K562 (cell line): ENCODE results near the gene HOXA2. TPM values are rescaled to one million over a fixed set of nuclear protein-coding genes. Genes with fewer than 3 reads are reported as not detected.

ENCODE experiments used
- ATAC-seq: fragments of 200-7000 bp; cut with Tn5 transposase; 3 replicates; pipeline ENCODE4 v1.9.1; 2020; ENCODE audit warnings: moderate library complexity
- BruUV-seq: library from RNA; stranded (reverse); fragments of 400-500 nt; replicated peaks from 2 replicates; lab custom pipeline; 2021; lab: Mats Ljungman, UMichigan
- CTCF ChIA-PET: fragments of 300-600 bp; formaldehyde crosslinking; extraction: SDS; loops from one replicate; lab custom pipeline; 2021; ENCODE audit warnings: low intra/inter-chr PET ratio; lab: Yijun Ruan, JAX
- POLR2A ChIA-PET: fragments of 300-600, 350-650 bp; sonication (Branson Sonifier 250); formaldehyde crosslinking; extraction: SDS; loops from one replicate; lab custom pipeline; 2021; ENCODE audit warnings: antibody characterized with exemption, inconsistent platforms; lab: Yijun Ruan, JAX
- DNase-seq, 4 experiments: peaks; one replicate each; pipeline versions ENCODE4 v3.0.0 to v3.0.0-alpha.2; 2011 to 2018; ENCODE audit warnings: low spot score in 3 of 4, mixed read lengths in 3 of 4; ENCODE audit errors: extremely low read depth in 1 of 4
- FAIRE-seq: peaks from 2 replicates; lab custom pipeline; 2011; peaks lifted over from hg19 to GRCh38; lab: Jason Lieb, UNC
- H2AFZ ChIP-seq: 2 replicates; pipeline ENCODE4 v1.6.0; 2011; ENCODE audit warnings: low read depth, low read length, control low read depth, inconsistent platforms
- H3K27ac ChIP-seq: fragments of 200-600 bp; 3 replicates; pipeline ENCODE4 v1.8.0; 2011; ENCODE audit warnings: low read depth, mild to moderate bottlenecking, control low read depth, inconsistent platforms, low read length, moderate library complexity, mixed read lengths; ENCODE audit errors: extremely low read depth
- H3K27me3 ChIP-seq, 2 experiments: fragments of 300-600 bp in 1 of 2; 2 replicates in 1 of 2; 3 replicates in 1 of 2; pipeline versions ENCODE4 v1.6.0 to v1.8.0; 2011; ENCODE audit warnings: inconsistent platforms in 2 of 2, low read length in 2 of 2, mild to moderate bottlenecking in 1 of 2, mixed read lengths in 1 of 2, moderate library complexity in 1 of 2; ENCODE audit not compliant: control insufficient read depth in 2 of 2, insufficient read depth in 2 of 2
- H3K36me3 ChIP-seq: fragments of 300-600 bp; 3 replicates; pipeline ENCODE4 v1.8.0; 2011; ENCODE audit warnings: mild to moderate bottlenecking, low read length, inconsistent platforms; ENCODE audit not compliant: control insufficient read depth, insufficient read depth
- H3K4me1 ChIP-seq, 2 experiments: fragments of 200-600 bp in 1 of 2; replicated peaks in 1 of 2; 2 replicates in 1 of 2; 3 replicates in 1 of 2; pipeline versions ENCODE4 v1.5.1 to v1.8.0; 2011; ENCODE audit warnings: inconsistent platforms in 2 of 2, low read length in 2 of 2, mild to moderate bottlenecking in 1 of 2, mixed read lengths in 1 of 2, moderate library complexity in 1 of 2; ENCODE audit not compliant: control insufficient read depth in 2 of 2, insufficient read depth in 2 of 2
- H3K4me2 ChIP-seq: 2 replicates; pipeline ENCODE4 v1.6.1; 2011; ENCODE audit warnings: low read length, control low read depth, inconsistent platforms, mixed read lengths; ENCODE audit not compliant: insufficient read depth
- H3K4me3 ChIP-seq: fragments of 200-600 bp; sonication (generic), shearing (Covaris generic); 2 replicates; pipeline ENCODE4 v1.5.1; 2016; ENCODE audit warnings: control low read depth, inconsistent platforms
- H3K79me2 ChIP-seq: fragments of 200-600 bp; 3 replicates; pipeline ENCODE4 v1.8.0; 2011; ENCODE audit warnings: low read length, inconsistent platforms; ENCODE audit not compliant: control insufficient read depth, insufficient read depth
- H3K9ac ChIP-seq, 2 experiments: 2 replicates each; pipeline versions ENCODE4 v1.6.0 to v1.6.1; 2011; ENCODE audit warnings: low read depth in 2 of 2, low read length in 2 of 2, control low read depth in 1 of 2, inconsistent platforms in 1 of 2, mild to moderate bottlenecking in 1 of 2, mixed read lengths in 1 of 2; ENCODE audit not compliant: insufficient read depth in 1 of 2
- H3K9me1 ChIP-seq: one replicate; pipeline ENCODE4 v1.6.0; 2011; ENCODE audit warnings: inconsistent platforms, mild to moderate bottlenecking, low read length, moderate library complexity; ENCODE audit not compliant: control insufficient read depth, insufficient read depth
- H3K9me3 ChIP-seq: replicated peaks from 2 replicates; pipeline ENCODE4 v1.5.1; 2011; ENCODE audit warnings: low read depth, low read length, inconsistent platforms; ENCODE audit not compliant: control insufficient read depth, insufficient read depth
- H4K20me1 ChIP-seq: replicated peaks from 2 replicates; pipeline ENCODE4 v1.6.1; 2011; ENCODE audit warnings: low read length, inconsistent platforms, mixed read lengths; ENCODE audit not compliant: control insufficient read depth, insufficient read depth
- CEBPG ChIP-seq, 3 experiments: fragments of 200-800 bp in 1 of 3; sonication (Bioruptor generic) in 1 of 3; sonication (generic) in 1 of 3; formaldehyde crosslinking in 1 of 3; IDR thresholded peaks in 2 of 3; conservative IDR thresholded peaks in 1 of 3; 2 replicates each; pipeline versions ENCODE4 v1.6.1 to v1.8.0; 2016 to 2022; ENCODE audit warnings: missing compliant biosample characterization in 2 of 3, missing genetic modification characterization in 2 of 3, mild to moderate bottlenecking in 1 of 3, missing genetic modification reagents in 1 of 3
- CXXC5 ChIP-seq: fragments of 250-450 bp; sonication (Bioruptor Pico); IDR thresholded peaks from 2 replicates; pipeline ENCODE4 v1.8.0; 2022; ENCODE audit warnings: inconsistent platforms, mild to moderate bottlenecking, moderate library complexity
- EP300 ChIP-seq: IDR thresholded peaks from 2 replicates; pipeline ENCODE4 v1.6.1; 2012; ENCODE audit warnings: low read length, improper control_type of control experiment
- ETV1 ChIP-seq: fragments of 450-650 bp; conservative IDR thresholded peaks from 2 replicates; pipeline ENCODE4 v1.6.1; 2016; ENCODE audit warnings: missing genetic modification characterization, control low read depth, low read depth, missing compliant biosample characterization
- FOXA3 ChIP-seq, 2 experiments: fragments of 450-650 bp in 1 of 2; sonication (generic) in 1 of 2; formaldehyde crosslinking; IDR thresholded peaks in 1 of 2; conservative IDR thresholded peaks in 1 of 2; 2 replicates each; pipeline versions ENCODE4 v1.4.0 to v1.8.0; 2020 to 2022; ENCODE audit warnings: mild to moderate bottlenecking in 2 of 2, missing genetic modification reagents in 1 of 2
- HDAC2 ChIP-seq: fragments of 450-650 bp; IDR thresholded peaks from 2 replicates; pipeline ENCODE4 v1.6.1; 2016; ENCODE audit warnings: mild to moderate bottlenecking
- HDAC3 ChIP-seq: fragments of 450-650 bp; IDR thresholded peaks from 2 replicates; pipeline ENCODE4 v1.6.1; 2018; ENCODE audit warnings: borderline replicate concordance, mild to moderate bottlenecking, moderate library complexity; ENCODE audit not compliant: partially characterized antibody
- HNRNPLL ChIP-seq: fragments of 200-400 bp; formaldehyde crosslinking; IDR thresholded peaks from 2 replicates; pipeline ENCODE4 v1.6.1; 2017; ENCODE audit warnings: low read length, low read depth, mild to moderate bottlenecking; ENCODE audit not compliant: poor library complexity, severe bottlenecking
- KDM5B ChIP-seq: fragments of 200-600 bp; sonication (generic); IDR thresholded peaks from 2 replicates; pipeline ENCODE4 v1.6.1; 2012; ENCODE audit warnings: low read depth, mild to moderate bottlenecking, moderate library complexity, low read length, control low read depth, inconsistent platforms; ENCODE audit not compliant: insufficient replicate concordance
- LEF1 ChIP-seq: fragments of 450-650 bp; IDR thresholded peaks from 2 replicates; pipeline ENCODE4 v1.6.1; 2016; ENCODE audit warnings: mild to moderate bottlenecking
- MAFK ChIP-seq: IDR thresholded peaks from 2 replicates; pipeline ENCODE4 v1.6.1; 2011; ENCODE audit warnings: low read length, improper control_type of control experiment
- PCBP2 ChIP-seq: fragments of 200-400 bp; formaldehyde crosslinking; IDR thresholded peaks from 2 replicates; pipeline ENCODE4 v1.6.1; 2018; ENCODE audit warnings: low read length, low read depth, mild to moderate bottlenecking, moderate library complexity; ENCODE audit not compliant: poor library complexity, severe bottlenecking
- POLR2AphosphoS2 ChIP-seq: IDR thresholded peaks from 2 replicates; pipeline ENCODE4 v1.6.1; 2012; ENCODE audit warnings: low read length, improper control_type of control experiment
- THRA ChIP-seq: fragments of 450-650 bp; IDR thresholded peaks from 2 replicates; pipeline ENCODE4 v1.6.1; 2017; ENCODE audit warnings: mild to moderate bottlenecking, moderate library complexity
- ZFP36 ChIP-seq: fragments of 150-350 bp; IDR thresholded peaks from 2 replicates; pipeline ENCODE4 v1.6.1; 2018; ENCODE audit warnings: low read length, low read depth; ENCODE audit not compliant: partially characterized antibody
- ZNF655 ChIP-seq: fragments of 250-450 bp; sonication (Bioruptor Pico); IDR thresholded peaks from 2 replicates; pipeline ENCODE4 v1.5.0; 2021
- WGBS: fragments of 100-300 bp; shearing (Covaris generic); methylation state at CpG from one replicate; pipeline ENCODE4 v1.1.6; 2016; ENCODE audit warnings: low coverage, mixed read lengths; ENCODE audit not compliant: insufficient coverage; ENCODE audit errors: missing lambda C conversion rate; 5-methylcytosine and 5-hydroxymethylcytosine counted together
- in situ Hi-C: fragments of 300-500 bp; cut with MboI; formaldehyde crosslinking; loops from 4 replicates; pipeline ENCODE4 v1.15.0; 2018; ENCODE audit warnings: inconsistent platforms, mixed read lengths
- intact Hi-C: fragments of 100-400 bp; cut with micrococcal nuclease; formaldehyde crosslinking; loops from 2 replicates; pipeline ENCODE4 v1.14.2; 2022
- polyA plus RNA-seq, 8 experiments: library from polyadenylated mRNA; depleted of rRNA in 4 of 8; stranded (reverse) in 5 of 8; unstranded in 3 of 8; fragments of >200 nt; fragmentation: Nextera tagmentation in 2 of 8; fragmentation: Illumina TruSeq in 1 of 8; extraction: Ambion mirVana in 2 of 8; extraction: Trizol in 1 of 8; gene quantifications; 2 replicates each; pipeline versions ENCODE4 v1.2.1 to v1.2.3, GENCODE V29; 2011 to 2014; ENCODE audit warnings: inconsistent platforms in 1 of 8, missing spikeins in 1 of 8
- total RNA-seq, 7 experiments: library from RNA; depleted of rRNA in 6 of 7; stranded (reverse); fragments of >200 nt in 6 of 7; fragmentation: Illumina TruSeq in 2 of 7; extraction: Trizol in 2 of 7; gene quantifications; 2 replicates each; pipeline versions ENCODE4 v1.2.1 to v1.2.3, GENCODE V29; 2011 to 2021; ENCODE audit warnings: low replicate concordance in 1 of 7
- TF ChIP-seq, protein P1 (sequence below): fragments of 450-650 bp; IDR thresholded peaks from 2 replicates; pipeline ENCODE4 v1.6.1; 2016

HOXA2 gene
- total and polyA plus RNA-seq, 9 of the 15 experiments (the other 6 are each of a cell fraction or from before 2014, with no cell fraction given) = 0.04 TPM; not detected in 8

GRCh38 chr7:27112955-27113949, 10.8 kb upstream of the HOXA2 start:
- ATAC-seq (peak; percentile 92), FAIRE-seq (peak; percentile 35), DNase-seq (peak in 2 of 4 experiments; percentile 59 to 63)
- H3K9ac ChIP-seq = no peak overlapping the region
- in situ Hi-C loops (no loop called here), intact Hi-C loops (no loop called here)
- no peak overlapping the region for H3K27ac ChIP-seq
- 0 out of 2 replicates have a peak, but pooled peaks cover 6% of the 10 kb centered on the region for H4K20me1 ChIP-seq
- H2AFZ ChIP-seq = no peak overlapping the region
- POLR2A ChIA-PET = no interaction called here
- CTCF ChIA-PET = no interaction called here
- no peak overlapping the region for H3K4me2 ChIP-seq
- no TSS peak for BruUV-seq
- no peak overlapping the region for H3K4me3 ChIP-seq
- WGBS = 16% methylated on average over 37 of the region's 57 CpGs
- no peaks in the 10 kb centered on the region for H3K79me2 ChIP-seq
- H3K9me1 ChIP-seq = no peaks in the 10 kb centered on the region
- H3K36me3 ChIP-seq = no peaks in the 10 kb centered on the region
- peaks cover 47 to 68% of the 10 kb centered on the region in 2 experiments for H3K27me3 ChIP-seq
- H3K4me1 ChIP-seq = peaks cover 0 to 25% of the 10 kb centered on the region in 2 experiments; a peak in 2 of 5 replicates
- H3K9me3 ChIP-seq = no peaks in the 10 kb centered on the region
- no peak for TF ChIP-seq CEBPG (CRISPR knock-in tag; IDR thresholded peaks at IDR 0.05)
- TF ChIP-seq CEBPG (tag; conservative IDR thresholded peaks at IDR 0.05 in 1 of 2, IDR thresholded peaks at IDR 0.05 in 1 of 2) = no peak
- peak; percentile 26; the same call in 1 of the 2 replicates for TF ChIP-seq LEF1
- TF ChIP-seq ETV1 (tag) = peak; percentile 49; the same call in 1 of the 2 replicates
- TF ChIP-seq KDM5B = no peak
- no peak for TF ChIP-seq ZNF655 (CRISPR knock-in tag)
- TF ChIP-seq POLR2AphosphoS2 = no peak
- TF ChIP-seq THRA = no peak
- no peak for TF ChIP-seq FOXA3 (CRISPR knock-in tag; conservative IDR thresholded peaks at IDR 0.05 in 1 of 2, IDR thresholded peaks at IDR 0.05 in 1 of 2)
- 0 out of 2 replicates have a peak, but pooled peaks have one; percentile 10 for TF ChIP-seq EP300
- TF ChIP-seq PCBP2 = peak; percentile 7
- TF ChIP-seq, protein P1, sequence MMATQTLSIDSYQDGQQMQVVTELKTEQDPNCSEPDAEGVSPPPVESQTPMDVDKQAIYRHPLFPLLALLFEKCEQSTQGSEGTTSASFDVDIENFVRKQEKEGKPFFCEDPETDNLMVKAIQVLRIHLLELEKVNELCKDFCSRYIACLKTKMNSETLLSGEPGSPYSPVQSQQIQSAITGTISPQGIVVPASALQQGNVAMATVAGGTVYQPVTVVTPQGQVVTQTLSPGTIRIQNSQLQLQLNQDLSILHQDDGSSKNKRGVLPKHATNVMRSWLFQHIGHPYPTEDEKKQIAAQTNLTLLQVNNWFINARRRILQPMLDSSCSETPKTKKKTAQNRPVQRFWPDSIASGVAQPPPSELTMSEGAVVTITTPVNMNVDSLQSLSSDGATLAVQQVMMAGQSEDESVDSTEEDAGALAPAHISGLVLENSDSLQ = peak; percentile 90
- TF ChIP-seq HDAC3 = no peak
- TF ChIP-seq MAFK = no peak
- peak; percentile 76 for TF ChIP-seq CXXC5 (CRISPR knock-in tag)
- TF ChIP-seq ZFP36 = peak; percentile 2
- no peak for TF ChIP-seq HDAC2
- TF ChIP-seq HNRNPLL = peak; percentile 94
